HCT116 (cell line): ENCODE data around the gene ABHD5. TPM values are rescaled to one million over a fixed set of nuclear protein-coding genes. Genes with fewer than 3 reads are reported as not detected.

Source experiments
- ATAC-seq: fragments of 200-7000 bp; cut with Tn5 transposase; 2 replicates; pipeline ENCODE4 v1.9.1; 2020; ENCODE audit warnings: mild to moderate bottlenecking, moderate library complexity
- BruUV-seq: library from RNA; stranded (reverse); fragments of 400-500 nt; replicated peaks from 2 replicates; lab custom pipeline; 2021; lab: Mats Ljungman, UMichigan
- CTCF ChIA-PET: fragments of 300-600 bp; sonication (Branson Sonifier 250); formaldehyde crosslinking; loops from one replicate; lab custom pipeline; 2021; ENCODE audit warnings: antibody characterized with exemption; lab: Charles Lee
- POLR2A ChIA-PET: fragments of 300-600, 350-600 bp; sonication (Branson Sonifier 250); formaldehyde crosslinking; loops from one replicate; lab custom pipeline; 2021; ENCODE audit warnings: antibody characterized with exemption; lab: Charles Lee
- RAD21 ChIA-PET, 2 experiments: fragments of 300-600 bp; sonication (Branson Sonifier 250); formaldehyde crosslinking; loops; one replicate each; lab custom pipeline; 2023; ENCODE audit warnings: low total read pairs in 2 of 2; ENCODE audit not compliant: uncharacterized antibody in 2 of 2, unreplicated experiment in 2 of 2, low non-redundant PET in 1 of 2; lab: Charles Lee
- DNase-seq: peaks from one replicate; pipeline ENCODE4 v3.0.0-alpha.2; 2010; ENCODE audit warnings: low read depth, low spot score
- H2AFZ ChIP-seq: fragments of 200-600 bp; shearing (Covaris generic), sonication (generic); 2 replicates; pipeline ENCODE4 v1.6.1; 2017; ENCODE audit warnings: low read depth, mixed run types, mixed read lengths, antibody characterized with exemption, low read length; ENCODE audit not compliant: poor library complexity, severe bottlenecking
- H3K27ac ChIP-seq: 2 replicates; pipeline ENCODE4 v1.5.1; 2012; ENCODE audit warnings: low read depth, low read length
- H3K27me3 ChIP-seq: fragments of 200-600 bp; sonication (generic); 2 replicates; pipeline ENCODE4 v1.6.1; 2016; ENCODE audit warnings: mixed run types, low read length, mixed read lengths; ENCODE audit not compliant: insufficient read depth
- H3K36me3 ChIP-seq, 2 experiments: fragments of 200-500 bp in 1 of 2; fragments of 200-600 bp in 1 of 2; sonication (Bioruptor generic) in 1 of 2; sonication (generic) in 1 of 2; 2 replicates each; pipeline versions ENCODE4 v1.5.1 to v1.6.1; 2014 to 2016; ENCODE audit warnings: low read length in 2 of 2, inconsistent platforms in 1 of 2, mixed read lengths in 1 of 2, mixed run types in 1 of 2; ENCODE audit not compliant: insufficient read depth in 2 of 2, control insufficient read depth in 1 of 2
- H3K4me1 ChIP-seq, 2 experiments: fragments of 200-600 bp in 1 of 2; sonication (generic) in 1 of 2; 2 replicates each; pipeline versions ENCODE4 v1.5.1 to v1.6.1; 2012 to 2017; ENCODE audit warnings: low read length in 2 of 2, inconsistent platforms in 1 of 2, mild to moderate bottlenecking in 1 of 2, mixed read lengths in 1 of 2, mixed run types in 1 of 2, moderate library complexity in 1 of 2; ENCODE audit not compliant: insufficient read depth in 2 of 2, control insufficient read depth in 1 of 2
- H3K4me2 ChIP-seq: fragments of 200-600 bp; sonication (generic); 2 replicates; pipeline ENCODE4 v1.6.1; 2017; ENCODE audit warnings: mixed run types, low read length, mixed read lengths
- H3K4me3 ChIP-seq, 2 experiments: fragments of 200-600 bp in 1 of 2; sonication (generic) in 1 of 2; replicated peaks in 1 of 2; 2 replicates each; pipeline ENCODE4 v1.5.1; 2011 to 2016; ENCODE audit warnings: low read length in 2 of 2, control low read depth in 1 of 2, low read depth in 1 of 2, mild to moderate bottlenecking in 1 of 2, mixed read lengths in 1 of 2, mixed run types in 1 of 2
- H3K79me2 ChIP-seq: fragments of 200-600 bp; sonication (generic); 2 replicates; pipeline ENCODE4 v1.6.1; 2017; ENCODE audit warnings: mild to moderate bottlenecking, mixed run types, low read length, moderate library complexity, mixed read lengths; ENCODE audit not compliant: insufficient read depth
- H3K9ac ChIP-seq: fragments of 200-600 bp; sonication (generic); 2 replicates; pipeline ENCODE4 v1.6.1; 2016; ENCODE audit warnings: low read length, mixed read lengths
- H3K9me2 ChIP-seq: fragments of 200-600 bp; sonication (generic), shearing (Covaris generic); 2 replicates; pipeline ENCODE4 v1.6.1; 2017; ENCODE audit warnings: mixed run types, mild to moderate bottlenecking, moderate library complexity; ENCODE audit not compliant: insufficient read depth
- H3K9me3 ChIP-seq, 2 experiments: fragments of 200-500 bp in 1 of 2; fragments of 200-600 bp in 1 of 2; sonication (Bioruptor generic) in 1 of 2; sonication (generic) in 1 of 2; 2 replicates each; pipeline ENCODE4 v1.6.1; 2014 to 2017; ENCODE audit warnings: low read length in 2 of 2, mixed read lengths in 2 of 2, inconsistent platforms in 1 of 2, low read depth in 1 of 2, mild to moderate bottlenecking in 1 of 2, mixed run types in 1 of 2, moderate library complexity in 1 of 2; ENCODE audit not compliant: control insufficient read depth in 1 of 2, insufficient read depth in 1 of 2
- H4K20me1 ChIP-seq: fragments of 200-600 bp; sonication (generic), shearing (Covaris generic); 2 replicates; pipeline ENCODE4 v1.6.1; 2017; ENCODE audit warnings: mixed run types, mild to moderate bottlenecking, moderate library complexity; ENCODE audit not compliant: insufficient read depth
- CBX3 ChIP-seq: IDR thresholded peaks from 2 replicates; pipeline ENCODE4 v1.6.1; 2012; ENCODE audit warnings: low read depth
- CEBPB ChIP-seq: IDR thresholded peaks from 2 replicates; pipeline ENCODE4 v1.6.1; 2012; ENCODE audit warnings: low read depth
- EGR1 ChIP-seq: IDR thresholded peaks from 2 replicates; pipeline ENCODE4 v1.6.1; 2012; ENCODE audit warnings: low read depth
- ELF1 ChIP-seq: IDR thresholded peaks from 2 replicates; pipeline ENCODE4 v1.6.1; 2012; ENCODE audit warnings: low read depth, borderline replicate concordance
- EZH2phosphoT487 ChIP-seq: fragments of 200-600 bp; IDR thresholded peaks from 2 replicates; pipeline ENCODE4 v1.6.1; 2018; ENCODE audit warnings: antibody characterized with exemption, borderline replicate concordance
- FOSL1 ChIP-seq: IDR thresholded peaks from 2 replicates; pipeline ENCODE4 v1.6.1; 2012; ENCODE audit warnings: low read depth
- JUND ChIP-seq: IDR thresholded peaks from 2 replicates; pipeline ENCODE4 v1.6.1; 2012
- POLR2A ChIP-seq: IDR thresholded peaks from 2 replicates; pipeline ENCODE4 v1.7.0; 2011; ENCODE audit warnings: borderline replicate concordance; ENCODE audit not compliant: insufficient read depth, insufficient read length; ENCODE audit errors: extremely low read depth
- RAD21 ChIP-seq: IDR thresholded peaks from 2 replicates; pipeline ENCODE4 v1.6.1; 2012; ENCODE audit warnings: low read depth, mild to moderate bottlenecking
- SP1 ChIP-seq: IDR thresholded peaks from 2 replicates; pipeline ENCODE4 v1.6.1; 2012; ENCODE audit warnings: low read depth
- SRF ChIP-seq: IDR thresholded peaks from 2 replicates; pipeline ENCODE4 v1.6.1; 2012; ENCODE audit warnings: low read depth
- TCF7L2 ChIP-seq: IDR thresholded peaks from 2 replicates; pipeline ENCODE4 v1.7.0; 2011; ENCODE audit warnings: borderline replicate concordance, inconsistent platforms; ENCODE audit not compliant: insufficient read depth, insufficient read length; ENCODE audit errors: extremely low read depth
- YY1 ChIP-seq: IDR thresholded peaks from 2 replicates; pipeline ENCODE4 v1.6.1; 2011; ENCODE audit warnings: low read length, low read depth, moderate library complexity, mild to moderate bottlenecking; ENCODE audit not compliant: insufficient replicate concordance; ENCODE audit errors: extremely low read depth
- ZFX ChIP-seq: fragments of 450-650 bp; IDR thresholded peaks from 2 replicates; pipeline ENCODE4 v1.6.1; 2017
- ZNF274 ChIP-seq: fragments of 200-500 bp; sonication (Bioruptor generic); IDR thresholded peaks from 2 replicates; pipeline ENCODE4 v1.6.1; 2014; ENCODE audit warnings: mild to moderate bottlenecking, low read depth, low read length, inconsistent platforms
- intact Hi-C: fragments of 100-400 bp; cut with micrococcal nuclease; formaldehyde crosslinking; loops from 2 replicates; pipeline ENCODE4 v1.10.0; 2022
- total RNA-seq: library from RNA; stranded (reverse); gene quantifications from one replicate; pipeline ENCODE4 v1.2.1, GENCODE V29; 2021; ENCODE audit not compliant: unreplicated experiment
- TF ChIP-seq, protein P1 (sequence below): IDR thresholded peaks from 2 replicates; pipeline ENCODE4 v1.6.1; 2011; ENCODE audit warnings: mild to moderate bottlenecking, low read length, moderate library complexity; ENCODE audit not compliant: insufficient replicate concordance; ENCODE audit errors: extremely low read depth
- TF ChIP-seq, protein P2 (sequence below): IDR thresholded peaks from 2 replicates; pipeline ENCODE4 v1.6.1; 2012
- TF ChIP-seq, protein P3 (sequence below), 3 experiments: fragments of 200-600 bp in 1 of 3; sonication (generic) in 1 of 3; IDR thresholded peaks in 2 of 3; conservative IDR thresholded peaks in 1 of 3; 2 replicates each; pipeline ENCODE4 v1.5.1; 2012 to 2017; ENCODE audit warnings: low read depth in 2 of 3, low read length in 2 of 3, antibody characterized with exemption in 1 of 3, borderline replicate concordance in 1 of 3, control low read depth in 1 of 3, mild to moderate bottlenecking in 1 of 3, mixed read lengths in 1 of 3, mixed run types in 1 of 3, moderate library complexity in 1 of 3; ENCODE audit not compliant: insufficient read depth in 1 of 3
- TF ChIP-seq, protein P4 (sequence below): IDR thresholded peaks from 2 replicates; pipeline ENCODE4 v1.6.1; 2012
- TF ChIP-seq, protein P5 (sequence below): IDR thresholded peaks from 2 replicates; pipeline ENCODE4 v1.6.1; 2012; ENCODE audit warnings: low read depth

The ABHD5 gene
- total RNA-seq, 1 experiment from 2014 or later = 18.5 TPM

DNA sequence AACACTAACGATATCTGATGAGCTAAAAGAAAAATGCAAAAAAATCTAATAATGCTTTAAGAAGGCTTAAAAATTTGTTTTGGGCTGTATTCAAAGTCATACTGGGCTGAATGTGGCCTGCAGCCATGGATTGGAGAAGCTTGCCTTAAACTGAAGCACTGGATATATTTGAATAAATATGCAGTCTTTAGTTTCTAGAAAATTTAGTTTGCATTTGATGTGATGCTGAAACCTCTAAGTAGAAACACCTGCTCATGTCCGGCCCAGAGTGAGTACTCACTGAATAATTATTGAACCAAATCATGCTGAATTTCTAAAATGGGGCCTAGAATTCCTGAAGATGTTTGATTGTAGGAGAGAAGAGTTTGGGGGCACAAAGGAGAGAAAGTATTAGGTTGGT is 43.9 kb downstream of the ABHD5 start:
- no TSS peak for BruUV-seq

More for the DNA sequence above, 43.9 kb downstream of the ABHD5 start:
- H3K4me2 ChIP-seq = no peak overlapping the region
- H3K9ac ChIP-seq = no peak overlapping the region
- H3K9me2 ChIP-seq = no peaks in the 10 kb centered on the region
- no peak overlapping the region for H2AFZ ChIP-seq
- intact Hi-C loops = no loop called here
- H3K4me3 ChIP-seq = no peak overlapping the region
- TF ChIP-seq, protein P1, sequence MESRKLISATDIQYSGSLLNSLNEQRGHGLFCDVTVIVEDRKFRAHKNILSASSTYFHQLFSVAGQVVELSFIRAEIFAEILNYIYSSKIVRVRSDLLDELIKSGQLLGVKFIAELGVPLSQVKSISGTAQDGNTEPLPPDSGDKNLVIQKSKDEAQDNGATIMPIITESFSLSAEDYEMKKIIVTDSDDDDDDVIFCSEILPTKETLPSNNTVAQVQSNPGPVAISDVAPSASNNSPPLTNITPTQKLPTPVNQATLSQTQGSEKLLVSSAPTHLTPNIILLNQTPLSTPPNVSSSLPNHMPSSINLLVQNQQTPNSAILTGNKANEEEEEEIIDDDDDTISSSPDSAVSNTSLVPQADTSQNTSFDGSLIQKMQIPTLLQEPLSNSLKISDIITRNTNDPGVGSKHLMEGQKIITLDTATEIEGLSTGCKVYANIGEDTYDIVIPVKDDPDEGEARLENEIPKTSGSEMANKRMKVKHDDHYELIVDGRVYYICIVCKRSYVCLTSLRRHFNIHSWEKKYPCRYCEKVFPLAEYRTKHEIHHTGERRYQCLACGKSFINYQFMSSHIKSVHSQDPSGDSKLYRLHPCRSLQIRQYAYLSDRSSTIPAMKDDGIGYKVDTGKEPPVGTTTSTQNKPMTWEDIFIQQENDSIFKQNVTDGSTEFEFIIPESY = no peak
- TF ChIP-seq JUND (no peak), ELF1 (no peak), TCF7L2 (no peak), POLR2A (no peak), SP1 (no peak), ZNF274 (no peak), YY1 (no peak), EGR1 (no peak), EZH2phosphoT487 (no peak), ZFX (no peak), FOSL1 (no peak), CBX3 (no peak), SRF (no peak), RAD21 (no peak), CEBPB (no peak)
- TF ChIP-seq, protein P2, sequence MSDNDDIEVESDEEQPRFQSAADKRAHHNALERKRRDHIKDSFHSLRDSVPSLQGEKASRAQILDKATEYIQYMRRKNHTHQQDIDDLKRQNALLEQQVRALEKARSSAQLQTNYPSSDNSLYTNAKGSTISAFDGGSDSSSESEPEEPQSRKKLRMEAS = no peak
- TF ChIP-seq, protein P3, sequence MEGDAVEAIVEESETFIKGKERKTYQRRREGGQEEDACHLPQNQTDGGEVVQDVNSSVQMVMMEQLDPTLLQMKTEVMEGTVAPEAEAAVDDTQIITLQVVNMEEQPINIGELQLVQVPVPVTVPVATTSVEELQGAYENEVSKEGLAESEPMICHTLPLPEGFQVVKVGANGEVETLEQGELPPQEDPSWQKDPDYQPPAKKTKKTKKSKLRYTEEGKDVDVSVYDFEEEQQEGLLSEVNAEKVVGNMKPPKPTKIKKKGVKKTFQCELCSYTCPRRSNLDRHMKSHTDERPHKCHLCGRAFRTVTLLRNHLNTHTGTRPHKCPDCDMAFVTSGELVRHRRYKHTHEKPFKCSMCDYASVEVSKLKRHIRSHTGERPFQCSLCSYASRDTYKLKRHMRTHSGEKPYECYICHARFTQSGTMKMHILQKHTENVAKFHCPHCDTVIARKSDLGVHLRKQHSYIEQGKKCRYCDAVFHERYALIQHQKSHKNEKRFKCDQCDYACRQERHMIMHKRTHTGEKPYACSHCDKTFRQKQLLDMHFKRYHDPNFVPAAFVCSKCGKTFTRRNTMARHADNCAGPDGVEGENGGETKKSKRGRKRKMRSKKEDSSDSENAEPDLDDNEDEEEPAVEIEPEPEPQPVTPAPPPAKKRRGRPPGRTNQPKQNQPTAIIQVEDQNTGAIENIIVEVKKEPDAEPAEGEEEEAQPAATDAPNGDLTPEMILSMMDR (IDR thresholded peaks at IDR 0.05 in 2 of 3, conservative IDR thresholded peaks at IDR 0.05 in 1 of 3; ENCODE audit: borderline replicate concordance in 1 of 3, insufficient read depth in 1 of 3, low read depth in 2 of 3, low read length in 2 of 3) = no peak
- TF ChIP-seq, protein P4, sequence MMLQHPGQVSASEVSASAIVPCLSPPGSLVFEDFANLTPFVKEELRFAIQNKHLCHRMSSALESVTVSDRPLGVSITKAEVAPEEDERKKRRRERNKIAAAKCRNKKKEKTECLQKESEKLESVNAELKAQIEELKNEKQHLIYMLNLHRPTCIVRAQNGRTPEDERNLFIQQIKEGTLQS = no peak
- TF ChIP-seq, protein P5, sequence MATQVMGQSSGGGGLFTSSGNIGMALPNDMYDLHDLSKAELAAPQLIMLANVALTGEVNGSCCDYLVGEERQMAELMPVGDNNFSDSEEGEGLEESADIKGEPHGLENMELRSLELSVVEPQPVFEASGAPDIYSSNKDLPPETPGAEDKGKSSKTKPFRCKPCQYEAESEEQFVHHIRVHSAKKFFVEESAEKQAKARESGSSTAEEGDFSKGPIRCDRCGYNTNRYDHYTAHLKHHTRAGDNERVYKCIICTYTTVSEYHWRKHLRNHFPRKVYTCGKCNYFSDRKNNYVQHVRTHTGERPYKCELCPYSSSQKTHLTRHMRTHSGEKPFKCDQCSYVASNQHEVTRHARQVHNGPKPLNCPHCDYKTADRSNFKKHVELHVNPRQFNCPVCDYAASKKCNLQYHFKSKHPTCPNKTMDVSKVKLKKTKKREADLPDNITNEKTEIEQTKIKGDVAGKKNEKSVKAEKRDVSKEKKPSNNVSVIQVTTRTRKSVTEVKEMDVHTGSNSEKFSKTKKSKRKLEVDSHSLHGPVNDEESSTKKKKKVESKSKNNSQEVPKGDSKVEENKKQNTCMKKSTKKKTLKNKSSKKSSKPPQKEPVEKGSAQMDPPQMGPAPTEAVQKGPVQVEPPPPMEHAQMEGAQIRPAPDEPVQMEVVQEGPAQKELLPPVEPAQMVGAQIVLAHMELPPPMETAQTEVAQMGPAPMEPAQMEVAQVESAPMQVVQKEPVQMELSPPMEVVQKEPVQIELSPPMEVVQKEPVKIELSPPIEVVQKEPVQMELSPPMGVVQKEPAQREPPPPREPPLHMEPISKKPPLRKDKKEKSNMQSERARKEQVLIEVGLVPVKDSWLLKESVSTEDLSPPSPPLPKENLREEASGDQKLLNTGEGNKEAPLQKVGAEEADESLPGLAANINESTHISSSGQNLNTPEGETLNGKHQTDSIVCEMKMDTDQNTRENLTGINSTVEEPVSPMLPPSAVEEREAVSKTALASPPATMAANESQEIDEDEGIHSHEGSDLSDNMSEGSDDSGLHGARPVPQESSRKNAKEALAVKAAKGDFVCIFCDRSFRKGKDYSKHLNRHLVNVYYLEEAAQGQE = no peak
- TF ChIP-seq, all 23 proteins: peak for 0
- no peak for ATAC-seq
- H4K20me1 ChIP-seq = no peaks in the 10 kb centered on the region
- ChIA-PET CTCF (no interaction called here), RAD21 (no interaction called here), POLR2A (no interaction called here)
- H3K4me1 ChIP-seq = no peaks in the 10 kb centered on the region
- H3K79me2 ChIP-seq = no peaks in the 10 kb centered on the region
- H3K9me3 ChIP-seq = no peaks in the 10 kb centered on the region
- no peak for DNase-seq
- no peak overlapping the region for H3K27ac ChIP-seq
- H3K36me3 ChIP-seq = no peaks in the 10 kb centered on the region
- no peaks in the 10 kb centered on the region for H3K27me3 ChIP-seq
